Progenitor cell of endocrine pancreas (in vitro differentiated cells): ENCODE data around the gene PGAP3. TPM values are rescaled to one million over a fixed set of nuclear protein-coding genes. Genes with fewer than 3 reads are reported as not detected.

Experiments used
- DNase-seq: peaks from one replicate; pipeline ENCODE4 v3.0.0; 2021; ENCODE audit warnings: low spot score; ENCODE audit not compliant: unreplicated experiment
- H3K27ac Mint-ChIP-seq: 2 replicates; pipeline ENCODE4 v1.8.0; 2021; ENCODE audit warnings: mild to moderate bottlenecking, moderate library complexity, mixed read lengths
- H3K27me3 Mint-ChIP-seq: 2 replicates; pipeline ENCODE4 v1.8.0; 2021; ENCODE audit warnings: mixed read lengths
- H3K36me3 Mint-ChIP-seq: 2 replicates; pipeline ENCODE4 v1.8.0; 2022; ENCODE audit warnings: mixed read lengths; ENCODE audit not compliant: insufficient read depth
- H3K4me1 Mint-ChIP-seq: 2 replicates; pipeline ENCODE4 v1.8.0; 2021; ENCODE audit warnings: low read depth, mixed read lengths
- H3K4me3 Mint-ChIP-seq: 2 replicates; pipeline ENCODE4 v1.8.0; 2021; ENCODE audit warnings: low read depth, mild to moderate bottlenecking, moderate library complexity, mixed read lengths
- H3K9me3 Mint-ChIP-seq: 2 replicates; pipeline ENCODE4 v1.8.0; 2021; ENCODE audit warnings: low read depth, mixed read lengths
- CTCF ChIP-seq: fragments of 200-600 bp; sonication (generic); IDR thresholded peaks from one replicate; pipeline ENCODE4 v1.5.0; 2021; ENCODE audit warnings: antibody characterized with exemption, mild to moderate bottlenecking; ENCODE audit not compliant: unreplicated experiment
- total RNA-seq: library from RNA; stranded (reverse); gene quantifications from 2 replicates; pipeline ENCODE4 v1.2.1, GENCODE V29; 2021

The PGAP3 gene
- total RNA-seq, 1 donor from 2014 or later = 40.1 TPM

- H3K27ac Mint-ChIP-seq = no peak overlapping the region
- H3K4me1 Mint-ChIP-seq = peaks cover 20% of the 10 kb centered on the region
- DNase-seq = no peak
- TF ChIP-seq CTCF = no peak
- no peaks in the 10 kb centered on the region for H3K9me3 Mint-ChIP-seq
- H3K36me3 Mint-ChIP-seq = no peaks in the 10 kb centered on the region
- no peak overlapping the region for H3K4me3 Mint-ChIP-seq
- peaks cover 27% of the 10 kb centered on the region for H3K27me3 Mint-ChIP-seq
Measured at GRCh38 chr17:39633570-39634183, 54.2 kb downstream of the PGAP3 start.

GRCh38 chr17:39632153-39632941 lies 55.5 kb downstream of the PGAP3 start:
- H3K27ac Mint-ChIP-seq = no peak overlapping the region
- peaks cover 12% of the 10 kb centered on the region for H3K4me1 Mint-ChIP-seq
- H3K9me3 Mint-ChIP-seq = no peaks in the 10 kb centered on the region
- H3K36me3 Mint-ChIP-seq = no peaks in the 10 kb centered on the region
- no peak overlapping the region for H3K4me3 Mint-ChIP-seq
- DNase-seq = no peak
- TF ChIP-seq CTCF = no peak
- peaks cover 36% of the 10 kb centered on the region for H3K27me3 Mint-ChIP-seq

- TF ChIP-seq CTCF = no peak
- no peak overlapping the region for H3K27ac Mint-ChIP-seq
- DNase-seq = no peak
- no peaks in the 10 kb centered on the region for H3K9me3 Mint-ChIP-seq
- H3K36me3 Mint-ChIP-seq = no peaks in the 10 kb centered on the region
- H3K4me1 Mint-ChIP-seq = peaks cover 9% of the 10 kb centered on the region
- H3K4me3 Mint-ChIP-seq = no peak overlapping the region
- peaks cover 42% of the 10 kb centered on the region for H3K27me3 Mint-ChIP-seq
Measured at GRCh38 chr17:39631403-39631802, 56.5 kb downstream of the PGAP3 start.

- peaks cover 57% of the 10 kb centered on the region for H3K27me3 Mint-ChIP-seq
- no peaks in the 10 kb centered on the region for H3K36me3 Mint-ChIP-seq
Measured at GRCh38 chr17:39629898-39630297, 58.0 kb downstream of the PGAP3 start.

GRCh38 chr17:39629494-39629880 lies 58.4 kb downstream of the PGAP3 start:
- H3K36me3 Mint-ChIP-seq = no peaks in the 10 kb centered on the region
- peaks cover 61% of the 10 kb centered on the region for H3K27me3 Mint-ChIP-seq
- H3K27ac Mint-ChIP-seq = no peak overlapping the region
- DNase-seq = no peak
- peaks cover 13% of the 10 kb centered on the region for H3K4me1 Mint-ChIP-seq
- no peaks in the 10 kb centered on the region for H3K9me3 Mint-ChIP-seq
- H3K4me3 Mint-ChIP-seq = no peak overlapping the region
- TF ChIP-seq CTCF = no peak

More at GRCh38 chr17:39629898-39630297, 58.0 kb downstream of the PGAP3 start:
- no peak overlapping the region for H3K27ac Mint-ChIP-seq
- no peak overlapping the region for H3K4me3 Mint-ChIP-seq
- peaks cover 13% of the 10 kb centered on the region for H3K4me1 Mint-ChIP-seq
- TF ChIP-seq CTCF = no peak
- H3K9me3 Mint-ChIP-seq = no peaks in the 10 kb centered on the region
- DNase-seq = no peak
